Naive thymus-derived CD4-positive, alpha-beta T cell (primary cell): Measurements from ENCODE around the gene MBD5. TPM values are rescaled to one million over a fixed set of nuclear protein-coding genes. Genes with fewer than 3 reads are reported as not detected.

Experiments
- polyA plus RNA-seq, 2 donors: library from polyadenylated mRNA; unstranded; fragments of 300-500 nt; fragmentation: Illumina TruSeq; gene quantifications; one replicate each; pipeline ENCODE4 v1.2.3, GENCODE V29; 2021
- total RNA-seq, 6 experiments: library from RNA in 5 of 6; stranded (reverse) in 5 of 6; gene quantifications; 1 replicate in 5 of 6; 2 replicates in 1 of 6; pipeline ENCODE4 v1.2.3 and lab custom pipeline; 2021 to 2026

MBD5 gene
- total and polyA plus RNA-seq, 7 experiments from 2014 or later = 14.6 to 76.8 (median 58.6) TPM

Other genes starting within 250 kb of the MBD5 start
- gene ACVR2A, start 176.1 kb upstream of the MBD5 start, total RNA-seq = 10 to 100 TPM in 4 of 5 experiments, 1 to 10 TPM in 1; 8.0 to 15.2 (median 12.1) TPM
- 1 to 10 TPM; 4.2 to 6.4 TPM for gene ACVR2A, start 176.1 kb upstream of the MBD5 start, polyA plus RNA-seq
- 10 to 100 TPM; 34.1 to 63.7 (median 44.8) TPM for gene ORC4, start 354 bp upstream of the MBD5 start, total RNA-seq
- gene ORC4, start 354 bp upstream of the MBD5 start, polyA plus RNA-seq = 10 to 100 TPM; 46.5 to 46.9 TPM